Hepatic stellate cell (primary cell): ENCODE measurements around the gene UNC80.
"Not testable (repeated sequence)": the region's sequence is repeated elsewhere in the genome, so short reads cannot be mapped to it uniquely, and the experiment has no call there.

ENCODE experiments used
- DNase-seq: peaks from one replicate; pipeline ENCODE4 v3.0.0; 2011; ENCODE audit warnings: low spot score

UNC80 gene

GRCh38 chr2:209771474-209772289 is at the start of gene UNC80:
TSS of gene UNC80 (plus strand) at chr2:209771832. CDS start at chr2:209772073, 241 bp downstream.
- peak; percentile 66 for DNase-seq

- no peak for DNase-seq
These were observed 45.3 kb upstream of the UNC80 start for GRCh38 chr2:209726311-209726710.

- no peak for DNase-seq
These were observed 44.6 kb upstream of the UNC80 start for GRCh38 chr2:209727077-209727476.

GRCh38 chr2:209734805-209735204 is 36.8 kb upstream of the UNC80 start:
- no peak for DNase-seq

- no peak for DNase-seq
These were observed 29.7 kb upstream of the UNC80 start for GRCh38 chr2:209741953-209742352.

GRCh38 chr2:209753020-209753419 is 18.6 kb upstream of the UNC80 start:
- no peak for DNase-seq

GRCh38 chr2:209757163-209757562 is 14.5 kb upstream of the UNC80 start:
- no peak for DNase-seq

- no peak for DNase-seq
These were observed 10.1 kb upstream of the UNC80 start for GRCh38 chr2:209761566-209761965.

GRCh38 chr2:209762563-209762962 is 9.1 kb upstream of the UNC80 start:
- no peak for DNase-seq

- DNase-seq, result no peak
These were observed 8.5 kb upstream of the UNC80 start for GRCh38 chr2:209763106-209763505.

- no peak for DNase-seq
These were observed 5.0 kb upstream of the UNC80 start for GRCh38 chr2:209766613-209767012.

- no peak for DNase-seq
These were observed 4.3 kb upstream of the UNC80 start for GRCh38 chr2:209767316-209767715.

GRCh38 chr2:209768557-209768956 is 3.1 kb upstream of the UNC80 start:
- DNase-seq, result no peak

GRCh38 chr2:209772290-209772685 is 656 bp downstream of the UNC80 start:
- DNase-seq, result no peak

GRCh38 chr2:209773377-209773776 is 1.7 kb downstream of the UNC80 start:
- DNase-seq, result no peak

- no peak for DNase-seq
These were observed 15.8 kb downstream of the UNC80 start for GRCh38 chr2:209787416-209787815.

GRCh38 chr2:209788925-209789324 is 17.3 kb downstream of the UNC80 start:
- DNase-seq, result no peak

- no peak for DNase-seq
These were observed 18.6 kb downstream of the UNC80 start for GRCh38 chr2:209790066-209790728.

- DNase-seq, result no peak
These were observed 19.5 kb downstream of the UNC80 start for GRCh38 chr2:209791151-209791550.

- not testable (repeated sequence) for DNase-seq
These were observed 23.8 kb downstream of the UNC80 start for GRCh38 chr2:209795425-209795824.

GRCh38 chr2:209805351-209805750 is 33.7 kb downstream of the UNC80 start:
- DNase-seq, result no peak

GRCh38 chr2:209806318-209806717 is 34.7 kb downstream of the UNC80 start:
- no peak for DNase-seq

- peak; percentile 17 for DNase-seq
These were observed 36.9 kb downstream of the UNC80 start for GRCh38 chr2:209808521-209808920.

GRCh38 chr2:209809256-209809655 is 37.6 kb downstream of the UNC80 start:
- no peak for DNase-seq
